IPS-NIHi11 (cell line): ENCODE data around the gene DCAF11.

ENCODE experiments used
- DNase-seq: peaks from one replicate; pipeline ENCODE4 v3.0.0; 2012; ENCODE audit warnings: mixed read lengths, low spot score

DCAF11 gene

DNA sequence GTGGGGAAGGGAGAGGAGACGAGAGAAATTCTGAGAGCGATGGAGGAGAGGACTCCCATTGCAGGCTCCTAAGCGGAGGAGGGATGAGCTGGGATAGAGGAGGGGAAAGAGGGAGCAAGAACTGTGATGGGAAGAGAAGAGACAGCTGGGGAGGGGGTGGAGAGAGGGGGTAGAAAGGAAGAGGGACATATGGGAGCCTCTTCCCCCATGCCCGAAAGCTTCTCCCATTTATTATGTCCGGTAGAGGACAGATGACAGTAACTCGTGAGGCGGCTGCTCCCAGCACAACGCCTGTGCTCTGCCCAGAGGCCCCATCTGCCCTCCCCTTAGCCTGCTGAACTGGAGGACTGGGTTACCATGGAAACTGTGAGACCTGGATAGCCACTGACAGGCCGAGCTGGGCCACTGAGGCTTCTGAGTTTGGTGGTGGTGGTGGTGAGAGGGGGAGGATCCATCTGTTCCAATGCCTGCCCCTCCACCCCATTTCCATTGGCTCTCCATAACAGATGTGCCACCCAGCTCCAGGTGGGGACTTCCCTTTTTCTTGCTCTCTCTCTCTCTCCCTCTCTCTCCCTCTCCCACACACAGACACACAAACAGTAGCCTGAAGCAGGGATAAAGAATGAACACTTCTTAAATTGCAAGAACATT lies 35.0 kb upstream of the DCAF11 start:
- DNase-seq, result peak; percentile 53

DNA sequence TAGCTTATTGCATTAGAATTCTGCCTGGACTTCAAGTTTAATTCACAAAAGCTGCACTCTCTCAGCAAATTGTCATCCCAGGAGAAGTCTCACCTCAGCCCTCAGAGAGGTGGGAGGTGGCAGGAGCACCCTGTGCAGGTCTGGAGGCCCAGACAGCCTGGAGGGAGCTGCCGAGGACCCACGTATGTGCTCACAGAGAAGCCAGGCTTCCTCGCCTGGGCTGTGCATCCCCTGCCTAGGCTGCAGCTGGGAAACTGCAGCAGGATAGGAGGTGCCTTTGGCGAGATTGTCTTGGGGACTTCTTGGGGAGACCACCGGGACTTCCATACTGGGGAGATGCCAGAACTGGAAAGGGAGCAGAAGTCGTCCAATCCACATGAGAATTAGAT lies 34.4 kb upstream of the DCAF11 start:
- DNase-seq, result no peak

DNA sequence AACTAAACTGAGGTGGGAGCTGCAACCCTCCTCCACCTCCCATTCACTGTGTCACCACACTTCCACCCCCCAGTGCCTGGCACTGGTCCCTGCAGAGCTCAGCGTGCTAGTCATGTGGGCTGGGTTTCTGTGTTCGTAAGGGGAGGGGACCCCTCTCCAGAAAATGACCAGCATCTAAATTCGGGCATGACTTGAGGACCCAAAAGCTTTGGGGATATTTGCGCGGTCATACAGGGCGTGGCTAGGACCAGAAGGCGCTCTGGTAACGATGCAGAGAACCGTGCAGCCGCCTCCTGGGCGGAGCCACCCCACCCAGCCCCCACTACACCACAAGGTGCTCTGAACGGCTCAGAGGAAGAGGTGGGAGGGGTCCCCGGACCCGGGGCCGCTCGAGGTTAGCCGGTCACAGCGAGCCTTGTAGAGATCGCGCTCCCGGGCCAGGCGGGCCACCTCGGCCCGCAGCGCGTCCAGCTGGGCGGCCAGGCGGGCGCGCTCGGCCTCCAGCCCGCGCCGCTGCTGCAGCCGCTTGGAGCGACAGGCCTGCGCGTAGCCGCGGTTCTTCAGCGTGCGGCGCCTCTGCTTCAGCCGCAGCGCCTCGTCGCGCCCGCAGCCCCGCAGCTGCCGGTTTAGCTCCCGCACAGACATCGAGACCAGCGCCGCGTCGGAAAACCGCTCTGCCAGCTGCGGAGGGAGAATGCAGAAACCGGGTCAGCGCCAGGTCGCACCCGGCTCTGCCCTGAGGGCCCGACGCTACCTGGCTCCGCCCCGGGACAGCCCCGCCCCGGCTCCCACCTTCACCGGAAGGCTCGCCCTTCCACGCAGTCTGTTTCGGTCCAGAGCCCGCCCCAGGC lies 33.5 kb upstream of the DCAF11 start:
- DNase-seq, result peak; percentile 86

DNA sequence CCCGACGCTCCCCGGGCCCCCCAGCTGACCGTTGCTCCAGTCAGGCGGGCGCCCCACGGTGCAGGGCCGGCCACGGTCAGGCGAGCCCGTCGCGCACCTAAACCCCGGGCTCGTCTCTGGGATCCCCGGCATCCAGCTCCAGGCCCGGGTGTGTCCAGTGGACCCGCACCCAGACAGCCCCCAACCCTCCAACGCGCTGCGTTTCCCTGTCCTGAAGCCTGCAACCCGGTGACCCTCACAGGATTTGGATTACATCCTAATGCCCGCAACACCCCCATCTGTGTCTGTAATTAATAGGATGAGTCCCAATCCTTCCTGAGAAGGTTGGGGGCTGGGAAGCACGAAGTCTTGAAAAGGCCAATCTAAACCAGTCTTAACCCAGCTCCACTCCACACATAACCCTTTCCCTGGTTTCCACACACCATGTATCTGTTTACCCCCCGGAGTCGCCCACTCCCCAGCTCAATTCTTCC lies 32.8 kb upstream of the DCAF11 start:
- DNase-seq, result no peak

DNA sequence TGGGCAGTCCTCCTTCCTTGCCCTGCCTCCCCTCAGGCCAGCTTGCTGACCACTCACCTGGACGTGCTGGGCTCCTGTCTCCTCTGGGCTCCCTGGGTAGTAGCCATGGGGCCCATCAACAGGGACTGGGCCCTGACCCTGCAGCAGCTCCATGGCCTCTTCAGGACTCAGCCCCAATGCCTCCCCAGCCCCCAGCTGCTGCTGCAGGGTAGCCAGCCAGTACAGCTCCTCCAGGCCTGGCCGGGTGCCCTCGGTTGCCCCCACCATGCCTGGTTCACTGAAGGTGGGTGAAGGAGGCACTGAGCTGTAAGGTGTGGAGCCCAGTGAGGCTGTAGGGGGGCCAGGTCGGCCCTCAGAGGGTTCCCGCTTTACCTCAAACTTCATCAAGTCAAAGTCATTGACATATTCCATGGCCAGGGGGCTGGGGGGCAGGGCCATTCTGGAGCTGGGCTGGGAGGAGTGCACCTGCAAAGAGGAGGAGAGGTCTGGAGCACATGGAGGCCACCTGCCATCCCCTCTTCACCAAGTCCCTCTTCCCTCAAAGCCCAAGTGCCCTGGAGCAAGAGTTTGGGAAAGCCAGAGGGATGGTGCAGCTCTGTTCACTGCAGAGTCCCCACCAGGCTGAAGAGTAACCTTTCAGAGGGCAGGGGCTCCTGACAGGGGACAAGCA lies 32.0 kb upstream of the DCAF11 start:
- no peak for DNase-seq

DNA sequence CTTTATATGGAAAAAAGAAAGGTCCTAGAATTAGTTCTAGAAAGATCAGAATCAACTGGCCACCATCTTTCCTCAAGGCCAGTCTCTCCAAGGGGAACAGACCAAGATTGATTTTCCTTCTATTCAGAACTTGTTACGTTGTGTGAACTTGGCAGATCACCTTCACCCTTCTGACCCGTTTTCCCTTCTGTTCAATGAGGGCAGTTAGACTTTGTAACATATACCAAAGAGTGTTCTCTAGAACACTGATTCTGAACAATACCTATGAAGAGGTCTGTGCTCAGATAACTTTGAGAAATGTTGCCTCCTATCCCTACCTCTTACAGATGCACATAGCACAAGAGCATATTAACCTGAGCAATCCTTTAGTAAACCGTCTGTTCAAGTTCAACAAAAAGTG lies 31.1 kb upstream of the DCAF11 start:
- no peak for DNase-seq

DNA sequence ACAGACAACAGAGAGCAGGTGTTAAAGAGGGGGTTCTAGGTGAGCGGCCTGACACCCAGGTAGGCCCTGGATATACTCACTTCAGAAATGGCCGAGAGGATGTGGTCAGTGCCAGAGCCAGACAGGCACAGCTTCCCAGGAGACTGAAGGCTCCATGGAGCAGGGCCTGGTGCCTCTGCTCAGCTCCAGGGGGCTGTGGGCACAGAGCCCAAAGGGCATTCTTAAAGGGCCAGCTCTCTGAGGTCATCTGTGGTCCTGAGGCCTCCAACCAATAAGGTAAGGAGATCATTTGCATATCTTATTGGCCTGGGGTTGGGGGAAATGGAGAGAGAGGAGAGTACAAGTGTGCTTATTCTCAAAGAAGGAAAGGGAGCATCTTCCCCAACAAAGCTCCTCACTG lies 30.1 kb upstream of the DCAF11 start:
- DNase-seq, result no peak

DNA sequence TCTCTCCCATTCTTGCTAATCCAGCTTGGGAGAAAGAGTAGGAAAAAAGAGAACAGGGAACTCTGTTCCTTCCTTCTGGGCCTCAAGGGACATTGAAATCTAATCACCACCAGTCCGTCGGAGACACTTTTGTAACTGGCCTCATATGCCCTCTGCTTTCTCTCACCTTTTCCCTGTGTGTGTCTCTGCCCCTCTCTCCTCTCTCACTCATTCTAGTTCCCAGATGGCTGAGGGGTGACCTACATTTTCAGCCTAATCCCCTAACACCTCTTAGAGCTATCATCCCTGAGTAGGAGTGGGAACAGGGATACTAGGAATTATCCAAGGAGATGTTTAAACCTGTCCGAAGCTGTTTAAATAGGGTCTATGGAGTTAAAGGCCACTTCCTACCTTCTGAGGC lies 29.4 kb upstream of the DCAF11 start:
- no peak for DNase-seq

DNA sequence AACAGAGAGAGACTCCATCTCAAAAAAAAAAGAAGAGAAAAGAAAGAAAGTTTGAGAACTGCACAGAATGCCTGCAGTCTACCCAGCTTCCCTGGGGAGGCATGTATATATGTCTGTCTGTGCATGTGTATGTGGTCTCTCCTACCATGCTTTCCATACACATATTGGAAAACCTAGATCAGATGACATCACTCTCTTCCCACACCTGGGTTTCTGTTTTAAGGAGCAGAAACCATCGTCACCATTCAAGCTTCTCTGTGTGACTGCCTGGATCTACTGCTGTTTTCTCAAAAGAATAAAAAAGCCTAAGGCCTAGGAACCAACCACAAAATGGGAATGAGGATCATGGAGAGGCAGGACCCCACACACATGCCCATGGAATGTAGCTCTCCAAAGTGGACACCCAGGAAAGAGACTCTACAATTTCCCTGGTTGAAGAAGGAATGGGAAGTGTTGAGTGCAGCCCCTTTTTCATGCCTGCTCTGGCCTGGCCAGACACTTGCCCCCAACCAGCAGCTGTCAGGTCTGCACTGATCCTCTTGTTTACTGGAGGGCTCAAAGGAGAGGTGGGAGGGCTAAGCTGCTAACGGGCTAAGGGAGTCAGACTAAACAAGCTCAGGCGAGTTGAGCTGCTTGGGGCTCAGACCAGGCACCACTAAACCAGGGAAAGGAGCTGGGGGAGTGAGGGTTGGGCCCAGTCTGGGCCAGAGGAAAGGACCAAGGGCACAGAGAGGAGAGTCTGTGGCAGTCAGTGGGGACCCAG lies 28.2 kb upstream of the DCAF11 start:
- DNase-seq, result no peak

DNA sequence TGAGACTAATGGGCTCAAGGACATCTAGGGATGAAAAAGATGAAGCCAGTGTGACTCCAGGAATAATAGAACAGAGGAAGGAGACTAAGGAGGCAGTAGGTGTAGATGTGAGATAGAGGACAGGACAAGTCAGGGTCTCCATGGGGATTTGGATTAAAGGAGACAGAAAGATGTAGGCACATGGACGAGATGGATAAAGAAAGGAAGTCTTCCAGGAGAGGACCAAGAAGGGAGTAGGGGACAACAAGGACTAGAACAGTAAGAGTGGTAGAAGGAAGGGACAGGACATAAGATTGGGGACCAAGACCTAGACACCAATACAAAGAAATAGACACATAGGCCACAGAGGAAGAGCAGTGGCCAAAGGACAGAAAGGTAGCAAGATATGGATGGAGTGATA lies 27.6 kb upstream of the DCAF11 start:
- no peak for DNase-seq

DNA sequence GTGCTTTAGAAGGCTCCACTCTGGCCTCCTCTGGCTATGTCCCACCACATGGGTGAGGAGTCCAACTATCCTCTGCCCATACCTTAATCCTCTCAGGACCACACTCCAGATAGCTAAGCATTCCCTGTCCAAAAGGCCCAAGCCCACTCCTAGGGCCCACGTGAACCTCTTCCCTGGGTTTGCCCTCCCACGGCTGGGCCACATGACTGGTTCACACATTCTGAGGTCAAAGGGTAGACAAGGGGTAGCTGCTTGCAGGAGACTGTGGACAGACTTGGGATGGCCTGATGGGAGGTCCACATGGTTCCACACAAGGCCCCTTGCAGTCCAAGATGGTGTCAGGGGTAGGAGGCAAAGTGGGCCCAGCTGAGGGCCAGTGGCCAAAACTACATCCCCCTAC lies 26.5 kb upstream of the DCAF11 start:
- no peak for DNase-seq

DNA sequence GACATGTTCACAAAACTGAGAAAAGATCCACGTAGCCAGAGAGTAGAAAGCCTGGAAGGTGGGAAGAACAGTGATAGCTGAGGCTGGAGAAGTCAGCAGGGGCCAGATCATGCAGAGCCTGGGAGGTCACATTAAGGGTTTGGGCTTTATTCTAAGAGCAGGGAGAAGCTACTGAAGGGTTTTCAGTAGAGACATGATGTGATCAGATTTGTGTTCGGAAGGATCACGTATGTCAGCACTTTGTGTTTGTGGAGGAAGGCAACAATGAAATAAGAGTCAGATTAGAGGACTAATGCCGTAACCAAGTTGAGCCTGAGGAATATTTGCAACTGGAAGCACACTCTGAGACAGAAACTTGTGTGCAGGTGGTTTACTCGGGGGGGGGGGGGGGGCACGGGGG lies 24.7 kb upstream of the DCAF11 start:
- no peak for DNase-seq

DNA sequence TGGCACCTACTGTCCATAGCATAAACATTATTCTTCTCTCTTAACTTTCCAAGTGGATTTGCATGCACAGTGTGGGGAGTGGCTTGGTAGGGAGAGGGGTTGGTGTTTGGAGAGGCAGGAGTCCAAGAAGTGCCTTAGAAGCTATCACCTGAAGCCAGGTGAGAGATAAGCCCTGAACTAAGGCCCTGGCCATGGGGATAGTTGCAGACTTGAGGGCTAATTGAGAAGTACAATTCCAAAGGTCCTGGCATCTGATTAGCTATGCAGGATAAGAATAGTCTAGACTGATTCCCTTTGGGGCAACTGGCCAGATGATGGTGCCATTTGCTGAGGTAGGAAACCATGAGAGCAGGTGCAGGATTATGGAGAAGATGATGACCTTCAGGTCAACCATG lies 22.5 kb upstream of the DCAF11 start:
- no peak for DNase-seq

DNA sequence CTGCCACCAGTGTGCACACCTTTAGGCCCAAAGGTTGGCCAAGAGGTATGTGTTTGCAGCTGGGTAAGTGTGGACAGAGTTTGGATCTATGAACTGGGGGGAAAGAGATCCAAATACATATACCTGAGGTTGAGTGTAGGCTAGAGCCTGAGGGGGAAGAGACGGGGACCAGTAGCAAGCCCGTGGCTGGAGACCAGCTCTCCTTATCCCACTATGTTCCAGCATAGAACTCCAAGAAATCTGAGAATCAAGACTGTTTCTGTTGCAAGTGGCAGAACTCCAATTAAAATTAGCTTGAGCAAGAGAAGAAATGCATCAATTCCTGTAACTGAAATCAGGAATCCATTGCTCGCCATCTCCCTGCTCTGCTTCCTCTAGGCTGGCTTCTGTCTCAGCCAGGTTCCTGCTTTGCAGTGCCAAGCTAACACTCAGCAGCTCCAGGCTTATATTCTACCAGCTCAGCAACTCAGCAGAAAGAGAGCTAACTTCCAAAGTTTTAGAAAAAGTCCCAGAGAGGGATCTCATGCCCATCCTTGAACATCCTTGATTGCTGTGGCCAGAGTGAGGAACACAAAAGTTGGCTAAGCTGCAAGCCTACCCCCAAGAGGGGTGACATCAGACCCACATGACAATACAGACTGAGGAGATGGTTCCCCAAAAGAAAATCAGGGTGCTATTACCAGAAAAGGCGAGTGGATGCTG lies 21.9 kb upstream of the DCAF11 start:
- no peak for DNase-seq

DNA sequence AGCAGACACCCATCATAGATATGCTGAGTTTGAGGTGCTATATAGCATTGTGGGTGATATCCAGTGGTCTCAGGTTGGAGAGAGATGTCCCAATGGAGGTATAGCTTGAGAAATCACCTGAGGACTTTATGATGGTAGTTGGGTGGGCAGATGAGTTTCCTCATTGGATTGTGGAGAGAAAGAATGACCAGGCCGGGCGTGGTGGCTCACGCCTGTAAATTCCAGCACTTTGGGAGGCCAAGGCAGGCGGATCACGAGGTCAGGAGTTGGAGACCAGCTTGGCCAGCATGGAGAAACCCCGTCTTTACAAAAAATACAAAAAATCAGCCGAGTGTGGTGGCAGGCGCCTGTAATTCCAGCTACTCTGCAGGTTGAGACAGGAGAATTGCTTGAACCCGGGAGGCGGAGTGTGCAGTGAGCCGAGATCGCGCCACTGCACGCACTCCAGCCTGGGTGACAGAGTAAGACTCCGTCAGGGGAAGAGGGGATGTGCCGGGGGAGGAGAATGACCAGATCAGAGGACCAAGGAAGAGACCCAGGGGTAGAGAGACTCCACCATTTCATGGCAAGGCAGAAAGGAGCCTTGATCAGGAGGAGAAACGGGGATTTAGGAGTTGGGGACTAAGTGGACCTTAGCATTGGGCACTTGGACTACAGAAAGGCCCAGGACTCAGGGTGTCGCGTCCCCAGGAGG lies 21.2 kb upstream of the DCAF11 start:
- DNase-seq, result no peak

DNA sequence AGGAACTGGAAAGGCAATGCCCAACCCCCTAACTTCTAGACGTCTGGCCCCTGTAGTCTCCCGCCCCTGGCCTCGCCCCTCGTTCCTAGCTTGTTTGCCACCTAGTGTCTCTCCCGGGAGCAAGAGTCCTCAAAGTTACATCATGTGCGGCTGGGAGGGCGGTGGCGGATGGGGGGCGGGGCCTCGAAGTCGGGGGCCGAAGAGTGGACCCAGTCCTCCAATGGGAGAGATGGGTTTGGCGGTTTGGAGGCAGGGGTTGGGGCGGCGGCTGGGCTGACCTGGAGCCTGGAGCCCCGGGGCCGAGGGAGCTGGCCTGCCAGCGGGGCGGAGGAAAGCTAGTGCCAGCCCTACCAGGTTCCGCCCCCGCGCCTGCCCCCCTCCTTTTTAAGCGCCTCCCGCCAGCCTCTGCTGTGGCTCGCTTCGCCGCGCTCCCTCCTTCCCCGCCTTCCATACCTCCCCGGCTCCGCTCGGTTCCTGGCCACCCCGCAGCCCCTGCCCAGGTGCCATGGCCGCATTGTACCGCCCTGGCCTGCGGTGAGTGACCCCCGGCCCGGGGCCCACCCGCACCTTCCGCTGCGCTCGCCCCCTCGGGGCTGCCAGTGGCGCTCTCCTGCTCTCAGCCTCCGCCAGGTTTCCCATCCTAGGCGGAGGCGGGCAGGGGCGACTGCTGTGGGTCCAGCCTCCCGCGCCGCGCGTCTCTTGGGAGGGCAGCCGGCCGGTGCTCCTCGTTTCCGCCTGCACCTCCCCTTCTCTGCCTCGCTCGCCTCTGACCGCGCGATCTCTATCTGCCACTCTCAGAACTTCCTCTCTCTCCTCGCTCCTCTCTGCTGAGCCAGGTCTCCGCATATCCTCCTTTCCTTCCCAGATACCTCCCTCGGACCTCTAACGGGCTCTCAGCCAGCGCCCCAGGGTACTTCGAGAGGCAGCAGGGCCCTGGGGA lies 20.4 kb upstream of the DCAF11 start, which contains the start of gene PCK2:
Gene PCK2, plus strand, starts transcription at position 411 of the 940 bp plus-strand sequence. Its CDS starts 95 bp downstream, at position 506.
- DNase-seq, result peak; percentile 98

DNA sequence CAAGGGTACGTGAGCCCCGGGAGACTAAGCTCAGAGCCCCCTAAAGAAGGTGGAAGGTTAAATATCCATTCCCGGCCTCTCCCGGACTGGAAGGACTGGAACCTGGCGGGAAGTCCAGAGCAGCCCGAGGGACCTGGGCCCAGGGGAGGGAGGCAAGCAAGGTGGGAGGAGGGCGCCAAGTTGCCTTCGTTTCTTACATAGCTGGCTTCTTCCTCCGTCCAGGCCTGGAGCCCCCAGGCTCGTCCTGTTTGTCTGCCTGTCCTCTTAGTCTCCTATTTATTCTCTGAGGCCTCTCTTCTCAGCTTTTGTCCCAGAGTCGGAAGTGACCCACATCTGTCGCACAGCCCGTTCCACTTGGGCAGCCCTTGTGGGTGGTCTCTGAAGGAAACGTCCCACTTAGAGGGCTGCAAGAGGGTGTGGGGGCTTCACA lies 19.7 kb upstream of the DCAF11 start:
- no peak for DNase-seq

DNA sequence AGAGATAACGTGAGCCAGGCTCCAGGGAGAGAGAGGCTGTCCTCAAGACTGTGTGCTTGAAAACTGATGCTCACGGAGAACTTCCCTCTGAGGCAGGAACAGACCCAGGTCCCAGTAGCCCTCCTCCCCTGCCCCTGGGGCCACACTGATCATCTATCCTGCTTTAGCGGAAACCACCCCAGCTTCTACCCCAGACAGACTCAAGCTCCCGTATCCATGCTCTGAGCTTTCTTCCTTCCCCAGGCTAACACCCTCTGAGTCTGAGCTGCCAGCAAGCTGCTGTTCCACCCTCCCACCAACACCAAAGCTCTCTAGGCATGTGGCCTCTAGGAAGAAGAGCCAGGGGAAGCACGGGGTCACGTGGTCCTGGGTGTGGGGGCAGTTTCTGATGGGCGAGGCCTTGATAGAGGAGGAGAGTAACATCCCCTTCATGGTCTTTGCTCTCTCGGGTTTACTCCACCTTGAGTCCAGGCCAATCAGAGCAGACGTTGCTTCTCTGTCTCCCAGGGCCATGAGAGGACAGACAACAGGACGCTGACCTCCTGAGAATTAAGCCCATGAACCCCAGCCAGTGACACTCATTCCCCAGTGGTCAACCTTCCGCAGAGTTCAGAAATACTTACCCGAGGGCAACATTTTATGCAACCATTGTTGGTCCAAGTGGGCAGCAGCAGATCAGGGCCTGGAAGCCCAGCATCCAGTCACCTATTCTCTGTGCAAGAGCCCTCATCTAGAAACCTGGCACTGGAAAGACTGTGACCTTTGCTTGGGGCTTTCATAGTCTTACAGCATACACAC lies 19.1 kb upstream of the DCAF11 start:
- DNase-seq, result peak; percentile 61
